ENCODE results near the gene UBA3.

The UBA3 gene

GRCh38 chr3:69088063-69088462 is 7.9 kb upstream of the UBA3 start:
- no peak for TF ChIP-seq EZH2phosphoT487 (IDR thresholded peaks at IDR 0.05; ENCODE audit: low read length)
- peak; percentile 18; the same call in 1 of the 2 replicates for TF ChIP-seq CTCF (IDR thresholded peaks at IDR 0.05; ENCODE audit: low read length)
- Histone ChIP-seq H4K20me1 (ENCODE audit: insufficient read depth, low read length) (no peaks in the 10 kb centered on the region), H3K4me1 (ENCODE audit: low read length) (peaks cover 53% of the 10 kb centered on the region), H3F3A (ENCODE audit: insufficient read depth, low read length) (peaks cover 88% of the 10 kb centered on the region), H3K9me3 (replicated peaks; ENCODE audit: insufficient read depth, low read length) (no peaks in the 10 kb centered on the region), H3K27ac (ENCODE audit: low read length) (peak overlapping the region; percentile 91; the same call in 1 of the 2 replicates), H3K79me2 (ENCODE audit: low read length) (peaks cover 88% of the 10 kb centered on the region), H3K9ac (ENCODE audit: low read length) (peak overlapping the region; percentile 81; the same call in 1 of the 2 replicates), H3K36me3 (replicated peaks; ENCODE audit: insufficient read depth, low read length) (no peaks in the 10 kb centered on the region), H3K9me2 (replicated peaks; ENCODE audit: insufficient read depth, low read length) (no peaks in the 10 kb centered on the region), H3K4me2 (ENCODE audit: low read depth, low read length) (peak overlapping the region; percentile 89), H2AFZ (ENCODE audit: low read length) (no peak overlapping the region), H3K27me3 (replicated peaks; ENCODE audit: insufficient read depth, low read length) (no peaks in the 10 kb centered on the region), H3K4me3 (ENCODE audit: low read length) (peak overlapping the region; percentile 55)
- DNase-seq, result peak; percentile 41

- Histone ChIP-seq H3K4me3 (ENCODE audit: low read length) (peak overlapping the region; percentile 55), H3K9ac (ENCODE audit: low read length) (peak overlapping the region; percentile 81), H3K27ac (ENCODE audit: low read length) (peak overlapping the region; percentile 91; the same call in 1 of the 2 replicates), H3K36me3 (replicated peaks; ENCODE audit: insufficient read depth, low read length) (no peaks in the 10 kb centered on the region), H3K9me3 (replicated peaks; ENCODE audit: insufficient read depth, low read length) (no peaks in the 10 kb centered on the region), H4K20me1 (ENCODE audit: insufficient read depth, low read length) (no peaks in the 10 kb centered on the region), H2AFZ (ENCODE audit: low read length) (no peak overlapping the region), H3K4me1 (ENCODE audit: low read length) (peaks cover 51% of the 10 kb centered on the region), H3K4me2 (ENCODE audit: low read depth, low read length) (peak overlapping the region; percentile 89), H3K79me2 (ENCODE audit: low read length) (peaks cover 80% of the 10 kb centered on the region), H3K9me2 (replicated peaks; ENCODE audit: insufficient read depth, low read length) (no peaks in the 10 kb centered on the region), H3F3A (ENCODE audit: insufficient read depth, low read length) (peaks cover 88% of the 10 kb centered on the region), H3K27me3 (replicated peaks; ENCODE audit: insufficient read depth, low read length) (no peaks in the 10 kb centered on the region)
- no peak for TF ChIP-seq EZH2phosphoT487 (IDR thresholded peaks at IDR 0.05; ENCODE audit: low read length)
- TF ChIP-seq EZH2 (optimal IDR thresholded peaks at IDR 0.05; ENCODE audit: low read depth, low read length), result no peak
- no peak for TF ChIP-seq CTCF (IDR thresholded peaks at IDR 0.05; ENCODE audit: low read length)
- DNase-seq, result peak; percentile 51
Measured at GRCh38 chr3:69087030-69087791, 7.0 kb upstream of the UBA3 start.

- no peaks in the 10 kb centered on the region for H4K20me1 ChIP-seq (ENCODE audit: insufficient read depth, low read length)
- H3K9me3 ChIP-seq (replicated peaks; ENCODE audit: insufficient read depth, low read length), result no peaks in the 10 kb centered on the region
- peak overlapping the region; percentile 81 for H3K9ac ChIP-seq (ENCODE audit: low read length)
- peaks cover 86% of the 10 kb centered on the region for H3F3A ChIP-seq (ENCODE audit: insufficient read depth, low read length)
- H3K9me2 ChIP-seq (replicated peaks; ENCODE audit: insufficient read depth, low read length), result no peaks in the 10 kb centered on the region
- peak overlapping the region; percentile 93 for H3K4me3 ChIP-seq (ENCODE audit: low read length)
- no peaks in the 10 kb centered on the region for H3K36me3 ChIP-seq (replicated peaks; ENCODE audit: insufficient read depth, low read length)
- no peaks in the 10 kb centered on the region for H3K27me3 ChIP-seq (replicated peaks; ENCODE audit: insufficient read depth, low read length)
- peaks cover 71% of the 10 kb centered on the region for H3K79me2 ChIP-seq (ENCODE audit: low read length)
- H3K4me2 ChIP-seq (ENCODE audit: low read depth, low read length), result peak overlapping the region; percentile 89
- peak; percentile 63 for DNase-seq
- peak overlapping the region; percentile 91 for H3K27ac ChIP-seq (ENCODE audit: low read length)
- H3K4me1 ChIP-seq (ENCODE audit: low read length), result peaks cover 56% of the 10 kb centered on the region
- no peak for TF ChIP-seq CTCF (IDR thresholded peaks at IDR 0.05; ENCODE audit: low read length)
- no peak for TF ChIP-seq EZH2 (optimal IDR thresholded peaks at IDR 0.05; ENCODE audit: low read depth, low read length)
- TF ChIP-seq EZH2phosphoT487 (IDR thresholded peaks at IDR 0.05; ENCODE audit: low read length), result no peak
- H2AFZ ChIP-seq (ENCODE audit: low read length), result no peak overlapping the region
Measured at GRCh38 chr3:69085833-69086722, 5.9 kb upstream of the UBA3 start.
